Measurements from ENCODE around the gene CEP162.
"Not testable (repeated sequence)": the region's sequence is repeated elsewhere in the genome, so short reads cannot be mapped to it uniquely, and the experiment has no call there.

CEP162 gene

DNA sequence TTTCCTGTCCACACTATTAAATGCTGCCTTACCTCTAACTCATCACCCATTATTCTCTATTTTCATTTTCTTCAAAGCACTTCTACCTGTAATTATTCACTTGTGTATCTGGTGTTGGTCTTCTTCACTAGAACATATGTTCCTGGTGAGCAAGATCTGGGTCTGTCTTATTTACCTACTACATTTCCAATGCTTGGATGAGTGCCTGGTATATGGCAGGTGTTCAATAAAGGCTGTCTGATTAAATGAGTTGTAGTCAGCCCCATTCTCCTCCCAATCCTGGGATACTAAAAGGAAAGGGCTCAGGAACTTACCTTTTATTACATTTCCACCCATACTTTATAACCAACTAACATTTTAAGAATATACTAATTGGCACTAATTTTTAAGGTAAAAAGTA is 61.0 kb downstream of the CEP162 start (continued):
- TF ChIP-seq, protein P1, sequence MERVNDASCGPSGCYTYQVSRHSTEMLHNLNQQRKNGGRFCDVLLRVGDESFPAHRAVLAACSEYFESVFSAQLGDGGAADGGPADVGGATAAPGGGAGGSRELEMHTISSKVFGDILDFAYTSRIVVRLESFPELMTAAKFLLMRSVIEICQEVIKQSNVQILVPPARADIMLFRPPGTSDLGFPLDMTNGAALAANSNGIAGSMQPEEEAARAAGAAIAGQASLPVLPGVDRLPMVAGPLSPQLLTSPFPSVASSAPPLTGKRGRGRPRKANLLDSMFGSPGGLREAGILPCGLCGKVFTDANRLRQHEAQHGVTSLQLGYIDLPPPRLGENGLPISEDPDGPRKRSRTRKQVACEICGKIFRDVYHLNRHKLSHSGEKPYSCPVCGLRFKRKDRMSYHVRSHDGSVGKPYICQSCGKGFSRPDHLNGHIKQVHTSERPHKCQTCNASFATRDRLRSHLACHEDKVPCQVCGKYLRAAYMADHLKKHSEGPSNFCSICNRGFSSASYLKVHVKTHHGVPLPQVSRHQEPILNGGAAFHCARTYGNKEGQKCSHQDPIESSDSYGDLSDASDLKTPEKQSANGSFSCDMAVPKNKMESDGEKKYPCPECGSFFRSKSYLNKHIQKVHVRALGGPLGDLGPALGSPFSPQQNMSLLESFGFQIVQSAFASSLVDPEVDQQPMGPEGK (CRISPR knock-in tag; IDR thresholded peaks at IDR 0.05; ENCODE audit: borderline replicate concordance): no peak
- TF ChIP-seq GLIS3 (CRISPR knock-in tag; IDR thresholded peaks at IDR 0.05) (no peak), ZFP30 (CRISPR knock-in tag; IDR thresholded peaks at IDR 0.05) (no peak), PPARA (CRISPR knock-in tag; IDR thresholded peaks at IDR 0.05; ENCODE audit: borderline replicate concordance) (no peak)
- TF ChIP-seq, protein P2, sequence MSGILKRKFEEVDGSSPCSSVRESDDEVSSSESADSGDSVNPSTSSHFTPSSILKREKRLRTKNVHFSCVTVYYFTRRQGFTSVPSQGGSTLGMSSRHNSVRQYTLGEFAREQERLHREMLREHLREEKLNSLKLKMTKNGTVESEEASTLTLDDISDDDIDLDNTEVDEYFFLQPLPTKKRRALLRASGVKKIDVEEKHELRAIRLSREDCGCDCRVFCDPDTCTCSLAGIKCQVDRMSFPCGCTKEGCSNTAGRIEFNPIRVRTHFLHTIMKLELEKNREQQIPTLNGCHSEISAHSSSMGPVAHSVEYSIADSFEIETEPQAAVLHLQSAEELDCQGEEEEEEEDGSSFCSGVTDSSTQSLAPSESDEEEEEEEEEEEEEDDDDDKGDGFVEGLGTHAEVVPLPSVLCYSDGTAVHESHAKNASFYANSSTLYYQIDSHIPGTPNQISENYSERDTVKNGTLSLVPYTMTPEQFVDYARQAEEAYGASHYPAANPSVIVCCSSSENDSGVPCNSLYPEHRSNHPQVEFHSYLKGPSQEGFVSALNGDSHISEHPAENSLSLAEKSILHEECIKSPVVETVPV (CRISPR knock-in tag; IDR thresholded peaks at IDR 0.05): no peak

DNA sequence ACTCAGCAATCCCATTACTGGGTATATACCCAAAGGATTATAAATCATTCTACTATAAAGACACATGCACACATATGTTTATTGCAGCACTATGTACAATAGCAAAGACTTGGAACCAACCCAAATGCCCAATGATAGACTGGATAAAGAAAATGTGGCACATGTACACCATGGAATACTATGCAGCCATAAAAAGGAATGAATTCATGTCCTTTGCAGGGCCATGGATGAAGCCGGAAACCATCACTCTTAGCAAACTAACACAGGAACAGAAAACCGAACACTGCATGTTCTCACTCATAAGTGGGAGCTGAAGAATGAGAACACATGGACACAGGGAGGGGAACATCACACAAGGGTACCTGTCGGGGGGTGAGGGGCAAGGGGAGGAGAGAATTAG is 63.1 kb downstream of the CEP162 start:
- not testable (repeated sequence) for ATAC-seq

DNA sequence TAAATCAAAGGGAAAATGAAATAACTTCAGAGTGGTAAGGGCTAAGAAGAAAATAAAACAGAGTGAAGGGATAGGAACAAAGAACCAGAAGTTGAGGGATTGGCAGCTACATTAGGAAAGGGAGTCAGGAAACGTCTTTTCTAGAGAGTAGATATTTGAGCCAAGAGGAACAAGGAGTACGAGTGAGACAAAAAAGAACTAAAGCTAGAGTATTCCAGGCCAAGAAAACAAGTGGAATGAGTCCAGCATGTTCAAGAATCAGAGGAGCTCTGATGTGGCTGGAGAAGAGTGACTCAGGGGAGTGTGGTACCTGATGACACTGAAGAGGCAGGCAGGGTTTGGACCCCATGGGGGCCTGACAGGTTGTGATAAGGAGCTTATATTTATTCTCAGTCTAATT is 66.3 kb downstream of the CEP162 start:
- TF ChIP-seq, protein P3, sequence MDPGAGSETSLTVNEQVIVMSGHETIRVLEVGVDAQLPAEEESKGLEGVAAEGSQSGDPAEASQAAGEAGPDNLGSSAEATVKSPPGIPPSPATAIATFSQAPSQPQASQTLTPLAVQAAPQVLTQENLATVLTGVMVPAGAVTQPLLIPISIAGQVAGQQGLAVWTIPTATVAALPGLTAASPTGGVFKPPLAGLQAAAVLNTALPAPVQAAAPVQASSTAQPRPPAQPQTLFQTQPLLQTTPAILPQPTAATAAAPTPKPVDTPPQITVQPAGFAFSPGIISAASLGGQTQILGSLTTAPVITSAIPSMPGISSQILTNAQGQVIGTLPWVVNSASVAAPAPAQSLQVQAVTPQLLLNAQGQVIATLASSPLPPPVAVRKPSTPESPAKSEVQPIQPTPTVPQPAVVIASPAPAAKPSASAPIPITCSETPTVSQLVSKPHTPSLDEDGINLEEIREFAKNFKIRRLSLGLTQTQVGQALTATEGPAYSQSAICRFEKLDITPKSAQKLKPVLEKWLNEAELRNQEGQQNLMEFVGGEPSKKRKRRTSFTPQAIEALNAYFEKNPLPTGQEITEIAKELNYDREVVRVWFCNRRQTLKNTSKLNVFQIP (CRISPR knock-in tag; IDR thresholded peaks at IDR 0.05; ENCODE audit: borderline replicate concordance, low read depth): no peak
- TF ChIP-seq ZNF8 (CRISPR knock-in tag; IDR thresholded peaks at IDR 0.05) (no peak), ESRRG (CRISPR knock-in tag; IDR thresholded peaks at IDR 0.05) (no peak), TCF4 (CRISPR knock-in tag; IDR thresholded peaks at IDR 0.05; ENCODE audit: borderline replicate concordance) (no peak), ZNF565 (CRISPR knock-in tag; conservative IDR thresholded peaks at IDR 0.05; ENCODE audit: low read depth) (no peak), ARNTL (CRISPR knock-in tag; IDR thresholded peaks at IDR 0.05; ENCODE audit: borderline replicate concordance, low read depth) (no peak), CSDC2 (CRISPR knock-in tag; IDR thresholded peaks at IDR 0.05) (no peak), OSR1 (CRISPR knock-in tag; IDR thresholded peaks at IDR 0.05) (no peak), BACH2 (CRISPR knock-in tag; IDR thresholded peaks at IDR 0.05; ENCODE audit: borderline replicate concordance) (no peak), ZFP30 (CRISPR knock-in tag; IDR thresholded peaks at IDR 0.05) (no peak), TOX (CRISPR knock-in tag; IDR thresholded peaks at IDR 0.05; ENCODE audit: borderline replicate concordance) (no peak), ISL1 (CRISPR knock-in tag; IDR thresholded peaks at IDR 0.05) (no peak), SNAI2 (CRISPR knock-in tag; IDR thresholded peaks at IDR 0.05) (no peak), ZFP3 (CRISPR knock-in tag; IDR thresholded peaks at IDR 0.05) (no peak), ZC3H10 (CRISPR knock-in tag; IDR thresholded peaks at IDR 0.05) (no peak), PPARA (CRISPR knock-in tag; IDR thresholded peaks at IDR 0.05; ENCODE audit: borderline replicate concordance) (no peak)
- TF ChIP-seq, protein P4, sequence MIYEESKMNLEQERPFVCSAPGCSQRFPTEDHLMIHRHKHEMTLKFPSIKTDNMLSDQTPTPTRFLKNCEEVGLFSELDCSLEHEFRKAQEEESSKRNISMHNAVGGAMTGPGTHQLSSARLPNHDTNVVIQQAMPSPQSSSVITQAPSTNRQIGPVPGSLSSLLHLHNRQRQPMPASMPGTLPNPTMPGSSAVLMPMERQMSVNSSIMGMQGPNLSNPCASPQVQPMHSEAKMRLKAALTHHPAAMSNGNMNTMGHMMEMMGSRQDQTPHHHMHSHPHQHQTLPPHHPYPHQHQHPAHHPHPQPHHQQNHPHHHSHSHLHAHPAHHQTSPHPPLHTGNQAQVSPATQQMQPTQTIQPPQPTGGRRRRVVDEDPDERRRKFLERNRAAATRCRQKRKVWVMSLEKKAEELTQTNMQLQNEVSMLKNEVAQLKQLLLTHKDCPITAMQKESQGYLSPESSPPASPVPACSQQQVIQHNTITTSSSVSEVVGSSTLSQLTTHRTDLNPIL (CRISPR knock-in tag; IDR thresholded peaks at IDR 0.05; ENCODE audit: low read depth): no peak
- TF ChIP-seq, protein P5, sequence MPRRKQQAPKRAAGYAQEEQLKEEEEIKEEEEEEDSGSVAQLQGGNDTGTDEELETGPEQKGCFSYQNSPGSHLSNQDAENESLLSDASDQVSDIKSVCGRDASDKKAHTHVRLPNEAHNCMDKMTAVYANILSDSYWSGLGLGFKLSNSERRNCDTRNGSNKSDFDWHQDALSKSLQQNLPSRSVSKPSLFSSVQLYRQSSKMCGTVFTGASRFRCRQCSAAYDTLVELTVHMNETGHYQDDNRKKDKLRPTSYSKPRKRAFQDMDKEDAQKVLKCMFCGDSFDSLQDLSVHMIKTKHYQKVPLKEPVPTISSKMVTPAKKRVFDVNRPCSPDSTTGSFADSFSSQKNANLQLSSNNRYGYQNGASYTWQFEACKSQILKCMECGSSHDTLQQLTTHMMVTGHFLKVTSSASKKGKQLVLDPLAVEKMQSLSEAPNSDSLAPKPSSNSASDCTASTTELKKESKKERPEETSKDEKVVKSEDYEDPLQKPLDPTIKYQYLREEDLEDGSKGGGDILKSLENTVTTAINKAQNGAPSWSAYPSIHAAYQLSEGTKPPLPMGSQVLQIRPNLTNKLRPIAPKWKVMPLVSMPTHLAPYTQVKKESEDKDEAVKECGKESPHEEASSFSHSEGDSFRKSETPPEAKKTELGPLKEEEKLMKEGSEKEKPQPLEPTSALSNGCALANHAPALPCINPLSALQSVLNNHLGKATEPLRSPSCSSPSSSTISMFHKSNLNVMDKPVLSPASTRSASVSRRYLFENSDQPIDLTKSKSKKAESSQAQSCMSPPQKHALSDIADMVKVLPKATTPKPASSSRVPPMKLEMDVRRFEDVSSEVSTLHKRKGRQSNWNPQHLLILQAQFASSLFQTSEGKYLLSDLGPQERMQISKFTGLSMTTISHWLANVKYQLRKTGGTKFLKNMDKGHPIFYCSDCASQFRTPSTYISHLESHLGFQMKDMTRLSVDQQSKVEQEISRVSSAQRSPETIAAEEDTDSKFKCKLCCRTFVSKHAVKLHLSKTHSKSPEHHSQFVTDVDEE (CRISPR knock-in tag; IDR thresholded peaks at IDR 0.05): no peak
- TF ChIP-seq, protein P2 (CRISPR knock-in tag; IDR thresholded peaks at IDR 0.05): no peak
- TF ChIP-seq, protein P1 (CRISPR knock-in tag; IDR thresholded peaks at IDR 0.05; ENCODE audit: borderline replicate concordance): no peak
- ATAC-seq: no peak

Measured in SK-N-SH treated with all-trans-retinoic acid at 6 μM for 48 hours (cell line).